MM.1S (cell line): ENCODE data around the gene GYS1.

Experiments used
- EZH2 ChIP-seq: fragments of 300-600 bp; sonication (generic); optimal IDR thresholded peaks from 2 replicates; pipeline ENCODE3; 2017; ENCODE audit warnings: low read depth, mild to moderate bottlenecking, antibody characterized with exemption, low read length, mixed read lengths
- EZH2phosphoT487 ChIP-seq: fragments of 300-600 bp; sonication (generic); IDR thresholded peaks from 2 replicates; pipeline ENCODE4 v1.6.1; 2018; ENCODE audit warnings: antibody characterized with exemption, low read length
- TF ChIP-seq, protein P1 (sequence below): fragments of 300-600 bp; sonication (generic); IDR thresholded peaks from 2 replicates; pipeline ENCODE4 v1.5.1; 2016; ENCODE audit warnings: antibody characterized with exemption, low read length, mixed read lengths

- TF ChIP-seq, protein P1, sequence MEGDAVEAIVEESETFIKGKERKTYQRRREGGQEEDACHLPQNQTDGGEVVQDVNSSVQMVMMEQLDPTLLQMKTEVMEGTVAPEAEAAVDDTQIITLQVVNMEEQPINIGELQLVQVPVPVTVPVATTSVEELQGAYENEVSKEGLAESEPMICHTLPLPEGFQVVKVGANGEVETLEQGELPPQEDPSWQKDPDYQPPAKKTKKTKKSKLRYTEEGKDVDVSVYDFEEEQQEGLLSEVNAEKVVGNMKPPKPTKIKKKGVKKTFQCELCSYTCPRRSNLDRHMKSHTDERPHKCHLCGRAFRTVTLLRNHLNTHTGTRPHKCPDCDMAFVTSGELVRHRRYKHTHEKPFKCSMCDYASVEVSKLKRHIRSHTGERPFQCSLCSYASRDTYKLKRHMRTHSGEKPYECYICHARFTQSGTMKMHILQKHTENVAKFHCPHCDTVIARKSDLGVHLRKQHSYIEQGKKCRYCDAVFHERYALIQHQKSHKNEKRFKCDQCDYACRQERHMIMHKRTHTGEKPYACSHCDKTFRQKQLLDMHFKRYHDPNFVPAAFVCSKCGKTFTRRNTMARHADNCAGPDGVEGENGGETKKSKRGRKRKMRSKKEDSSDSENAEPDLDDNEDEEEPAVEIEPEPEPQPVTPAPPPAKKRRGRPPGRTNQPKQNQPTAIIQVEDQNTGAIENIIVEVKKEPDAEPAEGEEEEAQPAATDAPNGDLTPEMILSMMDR, result peak; percentile 56
- no peak for TF ChIP-seq EZH2
- TF ChIP-seq EZH2phosphoT487, result no peak
These were observed 4.9 kb upstream of the GYS1 start for GRCh38 chr19:48997972-48998371.
